ENCODE data around the gene CDK6. TPM values are rescaled to one million over a fixed set of nuclear protein-coding genes. Genes with fewer than 3 reads are reported as not detected.

Gene CDK6
- total and polyA plus RNA-seq, 2 of the 8 experiments (the other 6 are each of a cell fraction or from before 2014, with no cell fraction given) = 5.9 to 18.9 TPM

- TF ChIP-seq CHD7 (IDR thresholded peaks at IDR 0.05; ENCODE audit: insufficient replicate concordance, low read length) (no peak), MAFK (IDR thresholded peaks at IDR 0.05; ENCODE audit: low read depth, low read length) (no peak), POLR2A (IDR thresholded peaks at IDR 0.05; ENCODE audit: control extremely low read depth in 1 of 2, low read depth in 2 of 2, low read length in 2 of 2) (no peak), CHD1 (IDR thresholded peaks at IDR 0.05; ENCODE audit: low read depth, low read length) (no peak), HDAC2 (IDR thresholded peaks at IDR 0.05; ENCODE audit: borderline replicate concordance in 1 of 2, low read depth in 2 of 2, low read length in 2 of 2) (no peak), E2F6 (IDR thresholded peaks at IDR 0.05) (no peak), SP1 (IDR thresholded peaks at IDR 0.05; ENCODE audit: low read depth, low read length) (no peak), ASH2L (IDR thresholded peaks at IDR 0.05; ENCODE audit: low read length) (no peak), RFX5 (IDR thresholded peaks at IDR 0.05; ENCODE audit: borderline replicate concordance, low read depth, low read length) (no peak)
These were observed 21.0 kb downstream of the CDK6 start (continued) for GRCh38 chr7:92815412-92815811.

Measured in H1 (cell line).